NCI-H1105 (cell line): Measurements from ENCODE around the gene OMP.

Experiments used
- DNase-seq: peaks from one replicate; lab custom pipeline; 2025; lab: John Stamatoyannopoulos, UW

Gene OMP

GRCh38 chr11:77123591-77123990 is 21.0 kb downstream of the OMP start:
- no peak for DNase-seq

GRCh38 chr11:77124041-77124440 is 21.4 kb downstream of the OMP start:
- DNase-seq = no peak

GRCh38 chr11:77124488-77124887 is 21.8 kb downstream of the OMP start:
- no peak for DNase-seq

GRCh38 chr11:77125191-77125590 is 22.6 kb downstream of the OMP start:
- DNase-seq = no peak

GRCh38 chr11:77125695-77126094 is 23.1 kb downstream of the OMP start:
- DNase-seq = no peak

- no peak for DNase-seq
Observed at GRCh38 chr11:77126156-77126775, 23.6 kb downstream of the OMP start.

- no peak for DNase-seq
Observed at GRCh38 chr11:77126861-77127234, 24.2 kb downstream of the OMP start.

GRCh38 chr11:77127235-77127911 is 24.7 kb downstream of the OMP start:
- DNase-seq = peak; percentile 51

GRCh38 chr11:77127920-77128691 is 25.5 kb downstream of the OMP start, which contains the start of gene MYO7A:
Gene MYO7A, plus strand, starts transcription at chr11:77128246. Its CDS starts 2,389 bp downstream, at chr11:77130635.
- no peak for DNase-seq

GRCh38 chr11:77129069-77129841 is 26.6 kb downstream of the OMP start:
- no peak for DNase-seq

- DNase-seq = no peak
Observed at GRCh38 chr11:77129842-77130756, 27.5 kb downstream of the OMP start.

GRCh38 chr11:77130763-77131513 is 28.3 kb downstream of the OMP start:
- DNase-seq = no peak

GRCh38 chr11:77131560-77131959 is 28.9 kb downstream of the OMP start:
- no peak for DNase-seq

- DNase-seq = no peak
Observed at GRCh38 chr11:77135069-77135468, 32.4 kb downstream of the OMP start.

- DNase-seq = no peak
Observed at GRCh38 chr11:77136074-77136473, 33.4 kb downstream of the OMP start.

GRCh38 chr11:77136784-77137420 is 34.3 kb downstream of the OMP start:
- DNase-seq = no peak

GRCh38 chr11:77137421-77137820 is 34.8 kb downstream of the OMP start:
- no peak for DNase-seq

GRCh38 chr11:77138106-77138649 is 35.5 kb downstream of the OMP start:
- no peak for DNase-seq

- no peak for DNase-seq
Observed at GRCh38 chr11:77139201-77139600, 36.6 kb downstream of the OMP start.
